ENCODE measurements around the gene CRIP1. TPM values are rescaled to one million over a fixed set of nuclear protein-coding genes. Genes with fewer than 3 reads are reported as not detected.
A peak's percentile ranks its signal among the peaks of the same experiment; 100 is the strongest.

Gene CRIP1
- 0.96 and 5.4 TPM in 2 replicates for total RNA-seq (2014; rRNA removed; shearing (Covaris generic))

- peak within 1 kb of the TSS; percentile 35 for H3K4me3 ChIP-seq (ENCODE audit: insufficient read depth, low read depth, low read length)
- DNase-seq, result no peak
- H3K27me3 ChIP-seq (ENCODE audit: control insufficient read depth, insufficient read depth, low read length), result peaks cover 67% of the 10 kb centered on the region
- no peaks in the 10 kb centered on the region for H3K36me3 ChIP-seq (replicated peaks; ENCODE audit: control insufficient read depth, insufficient read depth, low read length)
Measured at GRCh38 chr14:105486163-105486973, at the start of gene CRIP1. Gene CRIP1, plus strand, starts transcription at chr14:105486886. Its CDS starts 374 bp downstream, at chr14:105487260.

GRCh38 chr14:105436891-105437722 is 49.6 kb upstream of the CRIP1 start:
- peaks cover 3% of the 10 kb centered on the region; the same call in 1 of the 2 replicates for H3K36me3 ChIP-seq (replicated peaks; ENCODE audit: control insufficient read depth, insufficient read depth, low read length)
- no peak overlapping the region for H3K4me3 ChIP-seq (ENCODE audit: insufficient read depth, low read depth, low read length)
- no peak for DNase-seq
- no peaks in the 10 kb centered on the region for H3K27me3 ChIP-seq (ENCODE audit: control insufficient read depth, insufficient read depth, low read length)

GRCh38 chr14:105437723-105438500 is 48.8 kb upstream of the CRIP1 start:
- no peaks in the 10 kb centered on the region for H3K27me3 ChIP-seq (ENCODE audit: control insufficient read depth, insufficient read depth, low read length)
- H3K36me3 ChIP-seq (replicated peaks; ENCODE audit: control insufficient read depth, insufficient read depth, low read length), result peaks cover 7% of the 10 kb centered on the region
- no peak overlapping the region for H3K4me3 ChIP-seq (ENCODE audit: insufficient read depth, low read depth, low read length)
- DNase-seq, result no peak

GRCh38 chr14:105439179-105439578 is 47.5 kb upstream of the CRIP1 start:
- no peak for DNase-seq
- no peaks in the 10 kb centered on the region for H3K27me3 ChIP-seq (ENCODE audit: control insufficient read depth, insufficient read depth, low read length)
- H3K36me3 ChIP-seq (replicated peaks; ENCODE audit: control insufficient read depth, insufficient read depth, low read length), result peaks cover 9% of the 10 kb centered on the region
- no peak overlapping the region for H3K4me3 ChIP-seq (ENCODE audit: insufficient read depth, low read depth, low read length)

GRCh38 chr14:105439710-105440553 is 46.8 kb upstream of the CRIP1 start:
- Histone ChIP-seq H3K27me3 (ENCODE audit: control insufficient read depth, insufficient read depth, low read length) (no peaks in the 10 kb centered on the region), H3K36me3 (replicated peaks; ENCODE audit: control insufficient read depth, insufficient read depth, low read length) (peaks cover 9% of the 10 kb centered on the region), H3K4me3 (ENCODE audit: insufficient read depth, low read depth, low read length) (no peak overlapping the region)
- DNase-seq, result no peak

GRCh38 chr14:105440554-105440900 is 46.2 kb upstream of the CRIP1 start:
- peaks cover 9% of the 10 kb centered on the region for H3K36me3 ChIP-seq (replicated peaks; ENCODE audit: control insufficient read depth, insufficient read depth, low read length)
- DNase-seq, result no peak
- H3K27me3 ChIP-seq (ENCODE audit: control insufficient read depth, insufficient read depth, low read length), result no peaks in the 10 kb centered on the region
- no peak overlapping the region for H3K4me3 ChIP-seq (ENCODE audit: insufficient read depth, low read depth, low read length)

- no peak for DNase-seq
- Histone ChIP-seq H3K27me3 (ENCODE audit: control insufficient read depth, insufficient read depth, low read length) (no peaks in the 10 kb centered on the region), H3K36me3 (replicated peaks; ENCODE audit: control insufficient read depth, insufficient read depth, low read length) (peaks cover 10% of the 10 kb centered on the region), H3K4me3 (ENCODE audit: insufficient read depth, low read depth, low read length) (no peak overlapping the region)
Measured at GRCh38 chr14:105440992-105441391, 45.7 kb upstream of the CRIP1 start.

- H3K4me3 ChIP-seq (ENCODE audit: insufficient read depth, low read depth, low read length), result no peak overlapping the region
- H3K36me3 ChIP-seq (replicated peaks; ENCODE audit: control insufficient read depth, insufficient read depth, low read length), result peaks cover 13% of the 10 kb centered on the region
- no peaks in the 10 kb centered on the region for H3K27me3 ChIP-seq (ENCODE audit: control insufficient read depth, insufficient read depth, low read length)
- no peak for DNase-seq
Measured at GRCh38 chr14:105442125-105442524, 44.6 kb upstream of the CRIP1 start.

- Histone ChIP-seq H3K4me3 (ENCODE audit: insufficient read depth, low read depth, low read length) (no peak overlapping the region), H3K36me3 (replicated peaks; ENCODE audit: control insufficient read depth, insufficient read depth, low read length) (peaks cover 12% of the 10 kb centered on the region), H3K27me3 (ENCODE audit: control insufficient read depth, insufficient read depth, low read length) (no peaks in the 10 kb centered on the region)
- DNase-seq, result no peak
Measured at GRCh38 chr14:105442834-105443233, 43.9 kb upstream of the CRIP1 start.

GRCh38 chr14:105444859-105445258 is 41.8 kb upstream of the CRIP1 start:
- Histone ChIP-seq H3K36me3 (replicated peaks; ENCODE audit: control insufficient read depth, insufficient read depth, low read length) (peaks cover 10% of the 10 kb centered on the region), H3K4me3 (ENCODE audit: insufficient read depth, low read depth, low read length) (no peak overlapping the region), H3K27me3 (ENCODE audit: control insufficient read depth, insufficient read depth, low read length) (no peaks in the 10 kb centered on the region)
- DNase-seq, result no peak

- no peak overlapping the region for H3K4me3 ChIP-seq (ENCODE audit: insufficient read depth, low read depth, low read length)
- DNase-seq, result no peak
- H3K36me3 ChIP-seq (replicated peaks; ENCODE audit: control insufficient read depth, insufficient read depth, low read length), result peaks cover 10% of the 10 kb centered on the region
- no peaks in the 10 kb centered on the region for H3K27me3 ChIP-seq (ENCODE audit: control insufficient read depth, insufficient read depth, low read length)
Measured at GRCh38 chr14:105445290-105445689, 41.4 kb upstream of the CRIP1 start.

GRCh38 chr14:105445901-105446845 is 40.5 kb upstream of the CRIP1 start:
- no peak for DNase-seq
- no peaks in the 10 kb centered on the region for H3K27me3 ChIP-seq (ENCODE audit: control insufficient read depth, insufficient read depth, low read length)
- peaks cover 15% of the 10 kb centered on the region for H3K36me3 ChIP-seq (replicated peaks; ENCODE audit: control insufficient read depth, insufficient read depth, low read length)
- H3K4me3 ChIP-seq (ENCODE audit: insufficient read depth, low read depth, low read length), result no peak overlapping the region

- Histone ChIP-seq H3K36me3 (replicated peaks; ENCODE audit: control insufficient read depth, insufficient read depth, low read length) (peaks cover 18% of the 10 kb centered on the region), H3K4me3 (ENCODE audit: insufficient read depth, low read depth, low read length) (no peak overlapping the region), H3K27me3 (ENCODE audit: control insufficient read depth, insufficient read depth, low read length) (no peaks in the 10 kb centered on the region)
- DNase-seq, result no peak
Measured at GRCh38 chr14:105446971-105447370, 39.7 kb upstream of the CRIP1 start.

All from H7 (cell line).